Measurements from ENCODE around the gene TIMM8B.
A peak's percentile ranks its signal among the peaks of the same experiment; 100 is the strongest.
"Not testable (repeated sequence)": the region's sequence is repeated elsewhere in the genome, so short reads cannot be mapped to it uniquely, and the experiment has no call there.

Gene TIMM8B

GRCh38 chr11:112106070-112106469 lies 19.5 kb upstream of the TIMM8B start:
- DNase-seq (ENCODE audit: low read depth in 1 of 2, low spot score in 1 of 2) = no peak
- no peak for TF ChIP-seq JUND (IDR thresholded peaks at IDR 0.05; ENCODE audit: low read depth)
- in situ Hi-C loops (cut with HindIII; ENCODE audit: low pct_unique_long_range_greater_than_20kb, low sequenced_read_pairs) = no loop called here

- in situ Hi-C loops (cut with HindIII; ENCODE audit: low pct_unique_long_range_greater_than_20kb, low sequenced_read_pairs) = no loop called here
- no peak for DNase-seq (ENCODE audit: low read depth in 1 of 2, low spot score in 1 of 2)
- TF ChIP-seq JUND (IDR thresholded peaks at IDR 0.05; ENCODE audit: low read depth) = no peak
Measured at GRCh38 chr11:112103446-112103845, 16.9 kb upstream of the TIMM8B start.

GRCh38 chr11:112100462-112100861 lies 13.9 kb upstream of the TIMM8B start:
- in situ Hi-C loops (cut with HindIII; ENCODE audit: low pct_unique_long_range_greater_than_20kb, low sequenced_read_pairs) = no loop called here
- DNase-seq (ENCODE audit: low read depth in 1 of 2, low spot score in 1 of 2) = no peak
- TF ChIP-seq JUND (IDR thresholded peaks at IDR 0.05; ENCODE audit: low read depth) = no peak

GRCh38 chr11:112097734-112098528 lies 11.4 kb upstream of the TIMM8B start:
- in situ Hi-C loops (cut with HindIII; ENCODE audit: low pct_unique_long_range_greater_than_20kb, low sequenced_read_pairs) = no loop called here
- TF ChIP-seq JUND (IDR thresholded peaks at IDR 0.05; ENCODE audit: low read depth) = no peak
- DNase-seq (ENCODE audit: low read depth in 1 of 2, low spot score in 1 of 2) = no peak

- no peak for DNase-seq (ENCODE audit: low read depth in 1 of 2, low spot score in 1 of 2)
- in situ Hi-C loops (cut with HindIII; ENCODE audit: low pct_unique_long_range_greater_than_20kb, low sequenced_read_pairs) = no loop called here
- TF ChIP-seq JUND (IDR thresholded peaks at IDR 0.05; ENCODE audit: low read depth) = no peak
Measured at GRCh38 chr11:112096194-112096593, 9.6 kb upstream of the TIMM8B start.

- in situ Hi-C loops (cut with HindIII; ENCODE audit: low pct_unique_long_range_greater_than_20kb, low sequenced_read_pairs) = not testable (repeated sequence)
Measured at GRCh38 chr11:112095302-112095701, 8.7 kb upstream of the TIMM8B start.

GRCh38 chr11:112087212-112087611 lies 656 bp upstream of the TIMM8B start:
- peak in 1 of 2 experiments; percentile 13 for DNase-seq (ENCODE audit: low read depth in 1 of 2, low spot score in 1 of 2)
- no peak for TF ChIP-seq JUND (IDR thresholded peaks at IDR 0.05; ENCODE audit: low read depth)
- in situ Hi-C loops (cut with HindIII; ENCODE audit: low pct_unique_long_range_greater_than_20kb, low sequenced_read_pairs) = no loop called here

More at GRCh38 chr11:112095302-112095701, 8.7 kb upstream of the TIMM8B start:
- not testable (repeated sequence) for DNase-seq (ENCODE audit: low read depth in 1 of 2, low spot score in 1 of 2)

GRCh38 chr11:112085822-112086421 lies 634 bp downstream of the TIMM8B start:
- peak; percentile 37 to 54 for DNase-seq (ENCODE audit: low read depth in 1 of 2, low spot score in 1 of 2)
- TF ChIP-seq JUND (IDR thresholded peaks at IDR 0.05; ENCODE audit: low read depth) = no peak
- in situ Hi-C loops (cut with HindIII; ENCODE audit: low pct_unique_long_range_greater_than_20kb, low sequenced_read_pairs) = no loop called here

GRCh38 chr11:112082729-112083128 lies 3.8 kb downstream of the TIMM8B start:
- in situ Hi-C loops (cut with HindIII; ENCODE audit: low pct_unique_long_range_greater_than_20kb, low sequenced_read_pairs) = no loop called here
- no peak for TF ChIP-seq JUND (IDR thresholded peaks at IDR 0.05; ENCODE audit: low read depth)
- no peak for DNase-seq (ENCODE audit: low read depth in 1 of 2, low spot score in 1 of 2)

- in situ Hi-C loops (cut with HindIII; ENCODE audit: low pct_unique_long_range_greater_than_20kb, low sequenced_read_pairs) = no loop called here
- DNase-seq (ENCODE audit: low read depth in 1 of 2, low spot score in 1 of 2) = peak; percentile 63 to 93
- no peak for TF ChIP-seq JUND (IDR thresholded peaks at IDR 0.05; ENCODE audit: low read depth)
Measured at GRCh38 chr11:112073941-112074811, 12.4 kb downstream of the TIMM8B start, which contains the start of the genes NKAPD1 and PIH1D2. TSS of gene NKAPD1 (plus strand) at chr11:112074299. CDS start at chr11:112075575, 1,276 bp downstream. TSS of gene PIH1D2 (minus strand) at chr11:112074017. CDS start at chr11:112073174, 843 bp downstream.

- in situ Hi-C loops (cut with HindIII; ENCODE audit: low pct_unique_long_range_greater_than_20kb, low sequenced_read_pairs) = no loop called here
- TF ChIP-seq JUND (IDR thresholded peaks at IDR 0.05; ENCODE audit: low read depth) = no peak
Measured at GRCh38 chr11:112062923-112063322, 23.6 kb downstream of the TIMM8B start.

GRCh38 chr11:112058103-112058502 lies 28.5 kb downstream of the TIMM8B start:
- in situ Hi-C loops (cut with HindIII; ENCODE audit: low pct_unique_long_range_greater_than_20kb, low sequenced_read_pairs) = no loop called here
- TF ChIP-seq JUND (IDR thresholded peaks at IDR 0.05; ENCODE audit: low read depth) = no peak
- no peak for DNase-seq (ENCODE audit: low read depth in 1 of 2, low spot score in 1 of 2)

More at GRCh38 chr11:112062923-112063322, 23.6 kb downstream of the TIMM8B start:
- no peak for DNase-seq (ENCODE audit: low read depth in 1 of 2, low spot score in 1 of 2)

All from T47D (cell line).